HG03060 (cell line): ENCODE data around the gene PRR20G.
"Not testable (repeated sequence)": the region's sequence is repeated elsewhere in the genome, so short reads cannot be mapped to it uniquely, and the experiment has no call there.

Source experiments
- ATAC-seq: cut with Tn5 transposase; IDR thresholded peaks from one replicate; pipeline ENCODE4 v1.9.1; 2021; ENCODE audit warnings: low read depth, moderate number of reproducible peaks; ENCODE audit not compliant: unreplicated experiment

The PRR20G gene

GRCh38 chr3:127304121-127304744 lies 16.4 kb upstream of the PRR20G start:
- ATAC-seq: no peak

GRCh38 chr3:127299276-127299675 lies 11.4 kb upstream of the PRR20G start:
- ATAC-seq: no peak

GRCh38 chr3:127296959-127297358 lies 9.1 kb upstream of the PRR20G start:
- ATAC-seq: no peak

GRCh38 chr3:127296166-127296565 lies 8.3 kb upstream of the PRR20G start:
- ATAC-seq: no peak

GRCh38 chr3:127293650-127294049 lies 5.8 kb upstream of the PRR20G start:
- ATAC-seq: not testable (repeated sequence)

GRCh38 chr3:127291611-127292010 lies 3.8 kb upstream of the PRR20G start:
- ATAC-seq: no peak

- ATAC-seq: no peak
Measured at GRCh38 chr3:127291114-127291513, 3.3 kb upstream of the PRR20G start.

- no peak for ATAC-seq
Measured at GRCh38 chr3:127289706-127290575, 2.1 kb upstream of the PRR20G start.

GRCh38 chr3:127288921-127289705 lies 1.3 kb upstream of the PRR20G start:
- ATAC-seq: no peak

GRCh38 chr3:127288343-127288742 lies 497 bp upstream of the PRR20G start:
- no peak for ATAC-seq

GRCh38 chr3:127286571-127287140 lies 1.2 kb downstream of the PRR20G start:
- ATAC-seq: no peak

GRCh38 chr3:127284258-127284657 lies 3.6 kb downstream of the PRR20G start:
- ATAC-seq: no peak

- no peak for ATAC-seq
Measured at GRCh38 chr3:127277561-127277960, 10.3 kb downstream of the PRR20G start.

GRCh38 chr3:127276995-127277394 lies 10.9 kb downstream of the PRR20G start:
- no peak for ATAC-seq

GRCh38 chr3:127276396-127276795 lies 11.4 kb downstream of the PRR20G start:
- ATAC-seq: no peak

- no peak for ATAC-seq
Measured at GRCh38 chr3:127275287-127275781, 12.5 kb downstream of the PRR20G start.

GRCh38 chr3:127274200-127274760 lies 13.6 kb downstream of the PRR20G start:
- no peak for ATAC-seq

- ATAC-seq: no peak
Measured at GRCh38 chr3:127273206-127273605, 14.6 kb downstream of the PRR20G start.

- ATAC-seq: no peak
Measured at GRCh38 chr3:127266186-127266585, 21.7 kb downstream of the PRR20G start.

GRCh38 chr3:127265581-127265981 lies 22.3 kb downstream of the PRR20G start:
- no peak for ATAC-seq
